Measurements from ENCODE around the gene ZNF324. TPM values are rescaled to one million over a fixed set of nuclear protein-coding genes. Genes with fewer than 3 reads are reported as not detected.
A peak's percentile ranks its signal among the peaks of the same experiment; 100 is the strongest.
"Not testable (repeated sequence)": the region's sequence is repeated elsewhere in the genome, so short reads cannot be mapped to it uniquely, and the experiment has no call there.

The ZNF324 gene
- total RNA-seq (2014; rRNA removed; shearing (Covaris generic)), result 10.3 and 15.7 TPM in 2 replicates

GRCh38 chr19:58466760-58467589, at the start of gene ZNF324:
Gene ZNF324, plus strand, starts transcription at chr19:58467080. Its CDS starts 2,106 bp downstream, at chr19:58469186.
- peak; percentile 96 for DNase-seq (ENCODE audit: low read depth)

DNA sequence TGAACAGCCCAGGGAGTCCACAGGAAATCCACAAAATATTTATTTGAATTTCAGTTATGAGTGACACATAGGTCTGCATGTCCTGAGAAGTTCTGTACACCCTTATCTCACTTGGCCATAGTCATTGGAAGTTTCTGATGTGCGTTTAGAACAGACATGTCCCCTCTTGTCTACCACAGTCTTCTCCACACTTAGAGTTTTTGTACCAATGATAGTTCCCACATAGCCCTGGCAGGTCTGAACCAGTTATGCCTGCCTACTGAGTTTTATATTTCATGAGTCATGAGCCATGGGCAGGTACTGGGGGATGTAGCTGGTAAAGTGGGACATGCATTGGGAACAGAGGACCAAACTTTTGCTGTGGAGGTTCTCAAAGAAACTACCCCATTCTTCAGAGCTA, 38.3 kb upstream of the ZNF324 start:
- no peak for DNase-seq (ENCODE audit: low read depth)

- DNase-seq (ENCODE audit: low read depth), result no peak
Observed at GRCh38 chr19:58429745-58430144, 37.1 kb upstream of the ZNF324 start.

GRCh38 chr19:58434217-58434616, 32.7 kb upstream of the ZNF324 start:
- DNase-seq (ENCODE audit: low read depth), result peak; percentile 18

DNA sequence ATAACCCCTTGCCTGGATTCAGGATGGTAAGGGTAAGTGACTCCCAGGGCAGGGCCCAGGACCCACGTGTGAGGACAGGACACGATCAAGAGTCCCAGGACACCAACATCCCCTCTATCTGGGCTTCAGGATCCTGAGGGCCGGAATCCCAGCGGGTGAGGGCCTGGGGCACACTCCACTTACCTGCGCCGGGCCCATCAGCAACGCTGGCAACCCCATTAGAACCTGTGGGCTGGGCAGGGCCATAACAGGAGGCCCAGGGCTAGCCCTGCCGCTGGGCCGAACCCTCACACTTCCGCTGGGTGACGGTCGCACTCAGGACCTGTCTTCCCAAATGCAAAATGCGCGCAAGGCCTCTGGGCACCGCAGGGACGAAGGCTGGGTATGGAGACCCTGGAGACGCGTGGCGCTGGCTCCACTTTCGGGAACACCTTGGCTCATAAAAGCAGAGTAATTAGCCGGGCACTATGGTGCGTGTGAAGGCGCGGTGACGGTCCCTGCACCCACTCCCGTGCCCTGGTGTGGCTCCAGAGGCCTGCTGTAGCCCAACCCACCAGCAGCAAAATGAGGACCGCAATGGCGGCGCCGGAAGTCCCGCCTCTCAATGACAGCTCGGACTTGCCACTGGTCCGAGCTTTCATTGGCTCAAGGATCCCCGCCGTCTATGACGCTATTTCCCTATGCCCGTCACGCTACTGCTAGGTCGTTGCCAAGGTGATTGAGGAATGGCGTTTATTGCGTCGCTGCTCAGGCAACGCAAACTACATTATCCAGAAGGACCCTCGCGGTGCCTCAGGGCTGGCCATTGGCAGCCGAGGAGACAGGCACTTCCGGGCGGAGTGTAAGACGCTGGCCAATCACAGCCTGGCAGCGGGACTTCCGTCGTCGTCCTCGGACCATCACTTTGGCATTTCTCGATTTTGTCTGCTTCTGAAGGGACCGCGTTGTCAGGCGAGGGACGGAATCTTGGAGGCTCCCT, 27.0 kb upstream of the ZNF324 start, which contains the start of gene ZNF132:
TSS of gene ZNF132 (minus strand) at position 578 of the 979 bp plus-strand sequence. CDS start at position 246, 332 bp downstream.
- peak; percentile 100 for DNase-seq (ENCODE audit: low read depth)

DNA sequence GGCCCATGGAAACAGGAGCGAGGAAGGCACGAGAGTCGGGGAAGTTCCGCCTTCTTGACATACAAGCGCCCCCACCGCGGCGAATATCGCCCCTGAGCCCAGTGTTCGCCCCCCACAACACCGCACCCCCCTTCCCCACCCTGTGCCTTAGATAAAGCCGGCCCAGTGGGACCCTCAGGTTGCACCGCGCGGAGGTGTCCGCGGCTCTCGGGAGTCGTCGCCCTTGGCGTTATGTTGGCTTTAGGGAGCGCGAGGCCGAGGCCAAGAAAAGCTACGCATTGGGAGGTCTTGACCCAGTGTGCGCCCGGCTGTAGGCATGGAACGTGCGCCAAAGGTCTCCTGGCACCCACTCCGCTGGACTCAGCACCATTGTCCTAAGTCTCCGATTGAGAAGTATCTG, 26.3 kb upstream of the ZNF324 start:
- no peak for DNase-seq (ENCODE audit: low read depth)

DNA sequence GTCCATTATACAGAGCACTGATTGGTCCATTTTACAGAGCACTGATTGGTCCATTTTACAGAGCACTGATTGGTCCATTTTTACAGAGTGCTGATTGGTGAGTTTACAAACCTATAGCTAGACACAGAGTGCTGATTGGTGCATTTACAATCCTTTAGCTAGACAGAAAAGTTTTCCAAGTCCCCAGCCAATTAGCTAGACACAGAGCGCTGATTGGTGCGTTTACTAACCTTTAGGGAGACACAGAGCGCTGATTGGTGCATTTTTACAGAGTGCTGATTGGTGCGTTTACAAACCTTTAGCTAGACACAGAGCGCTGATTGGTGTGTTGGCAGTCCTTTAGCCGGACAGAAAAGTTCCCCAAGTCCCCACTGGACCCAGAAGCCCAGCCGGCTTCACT, 23.9 kb upstream of the ZNF324 start:
- not testable (repeated sequence) for DNase-seq (ENCODE audit: low read depth)

DNA sequence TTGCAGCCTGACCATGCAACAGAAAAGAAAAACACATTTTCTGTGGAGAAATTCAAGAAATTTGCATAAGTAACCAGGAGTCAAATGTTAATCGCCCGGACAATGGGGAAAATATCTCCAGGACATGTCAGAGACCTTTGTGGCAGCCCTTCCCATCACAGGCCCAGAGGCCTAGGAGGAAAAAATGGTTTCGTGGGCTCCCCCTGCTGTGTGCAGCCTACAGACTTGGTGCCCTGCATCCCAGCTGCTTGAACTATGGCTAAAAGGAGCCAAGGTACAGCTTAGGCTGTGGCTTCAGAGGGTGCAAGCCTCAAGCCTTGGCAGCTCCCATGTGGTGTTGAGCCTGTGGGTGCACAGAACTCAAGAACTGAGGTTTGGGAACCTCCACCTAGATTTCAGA, 18.0 kb upstream of the ZNF324 start:
- not testable (repeated sequence) for DNase-seq (ENCODE audit: low read depth)

GRCh38 chr19:58449980-58450379, 16.9 kb upstream of the ZNF324 start:
- not testable (repeated sequence) for DNase-seq (ENCODE audit: low read depth)

DNA sequence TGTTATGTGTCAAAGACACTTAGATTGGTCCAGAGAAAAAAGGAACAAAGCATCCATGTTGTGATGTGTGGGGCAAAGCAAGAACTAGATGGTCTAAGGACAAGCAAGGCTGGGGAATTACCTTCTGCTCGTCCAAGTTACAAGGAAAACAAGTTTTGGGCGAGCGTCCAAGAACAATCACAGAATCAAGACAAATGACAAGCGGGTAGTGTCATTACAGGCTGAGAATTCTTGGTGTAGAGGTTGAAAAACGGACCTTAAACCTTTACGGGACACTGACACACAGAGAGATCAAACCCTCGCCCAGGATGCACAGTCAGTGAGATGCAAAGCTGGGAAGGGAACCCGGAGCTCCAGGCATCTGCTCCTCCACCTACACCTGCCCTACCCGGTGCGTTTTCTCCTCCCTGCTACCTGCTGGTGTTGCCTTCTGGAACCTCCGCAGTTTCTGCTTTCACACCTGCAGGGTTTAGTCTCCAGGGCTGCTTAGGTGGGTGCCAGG, 16.0 kb upstream of the ZNF324 start:
- peak; percentile 44 for DNase-seq (ENCODE audit: low read depth)

DNA sequence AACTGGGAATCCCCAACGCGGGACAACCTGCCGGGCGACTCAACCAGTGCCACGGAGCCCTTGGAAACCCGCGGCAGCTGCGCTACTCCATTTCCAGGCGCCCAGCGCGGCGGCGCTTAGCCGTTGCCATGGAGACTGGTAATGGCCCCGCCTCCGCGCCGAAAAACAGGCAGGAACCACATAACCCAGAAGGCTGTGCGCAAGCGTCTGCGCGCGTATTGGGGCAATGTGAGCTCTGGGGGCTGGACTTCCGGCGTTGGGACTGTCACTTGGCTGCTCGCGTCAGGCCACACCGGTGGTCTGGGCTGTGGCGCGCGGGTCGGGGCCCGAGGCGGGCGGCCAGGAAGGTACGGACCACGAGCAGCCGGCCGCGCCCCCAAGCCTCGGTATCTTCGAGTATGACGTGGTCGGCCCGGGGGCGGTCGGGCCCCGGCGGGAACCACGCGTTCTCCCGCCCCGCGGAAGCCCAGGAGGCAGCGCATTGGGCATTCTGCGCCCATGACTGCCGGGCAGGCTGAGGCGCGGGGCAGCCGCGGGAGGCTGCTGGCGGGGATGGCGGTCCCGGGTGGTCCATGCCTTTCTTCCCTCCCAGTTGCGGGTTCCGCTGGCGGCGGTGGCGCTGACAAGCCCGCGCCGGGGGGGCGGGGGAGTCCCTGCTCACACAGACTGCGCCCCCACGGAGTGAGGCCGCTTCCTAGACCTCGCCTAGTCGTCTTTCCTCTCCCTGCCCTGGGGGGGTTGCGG, 15.3 kb upstream of the ZNF324 start, which contains the start of gene ZNF324B:
TSS of gene ZNF324B (plus strand) at position 265 of the 744 bp plus-strand sequence. CDS start 2,080 bp downstream, outside the sequence.
- peak; percentile 96 for DNase-seq (ENCODE audit: low read depth)

DNA sequence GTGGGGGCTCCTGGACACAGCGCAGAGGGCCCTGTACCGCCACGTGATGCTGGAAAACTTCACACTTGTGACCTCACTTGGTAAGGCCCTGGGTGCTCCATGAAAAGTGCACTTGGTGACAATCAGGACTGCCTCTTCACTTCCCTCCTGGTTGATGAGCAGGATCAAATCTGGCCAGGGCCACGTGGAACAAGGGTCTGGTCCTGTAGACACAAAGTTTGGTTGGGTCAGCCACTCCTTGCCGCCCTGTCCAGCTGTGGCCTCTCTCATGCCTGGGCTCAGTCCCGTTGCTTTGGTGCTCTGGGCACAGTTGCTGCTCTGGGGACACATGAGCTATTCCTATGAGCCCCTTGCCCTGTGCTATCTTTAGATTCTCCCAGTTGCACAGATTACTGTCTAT, 13.1 kb upstream of the ZNF324 start:
- no peak for DNase-seq (ENCODE audit: low read depth)

- no peak for DNase-seq (ENCODE audit: low read depth)
Observed at GRCh38 chr19:58455306-58455705, 11.6 kb upstream of the ZNF324 start.

DNA sequence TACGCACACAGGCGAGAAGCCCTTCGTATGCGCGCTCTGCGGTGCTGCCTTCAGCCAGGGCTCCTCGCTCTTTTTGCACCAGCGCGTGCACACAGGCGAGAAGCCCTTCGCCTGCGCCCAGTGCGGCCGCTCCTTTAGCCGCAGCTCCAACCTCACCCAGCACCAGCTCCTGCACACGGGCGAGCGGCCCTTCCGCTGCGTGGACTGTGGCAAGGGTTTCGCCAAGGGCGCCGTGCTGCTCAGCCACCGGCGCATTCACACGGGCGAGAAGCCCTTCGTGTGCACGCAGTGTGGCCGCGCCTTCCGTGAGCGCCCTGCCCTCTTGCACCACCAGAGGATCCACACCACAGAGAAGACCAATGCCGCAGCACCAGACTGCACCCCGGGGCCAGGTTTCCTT, 10.8 kb upstream of the ZNF324 start:
- no peak for DNase-seq (ENCODE audit: low read depth)

GRCh38 chr19:58460039-58460438, 6.8 kb upstream of the ZNF324 start:
- peak; percentile 28 for DNase-seq (ENCODE audit: low read depth)

DNA sequence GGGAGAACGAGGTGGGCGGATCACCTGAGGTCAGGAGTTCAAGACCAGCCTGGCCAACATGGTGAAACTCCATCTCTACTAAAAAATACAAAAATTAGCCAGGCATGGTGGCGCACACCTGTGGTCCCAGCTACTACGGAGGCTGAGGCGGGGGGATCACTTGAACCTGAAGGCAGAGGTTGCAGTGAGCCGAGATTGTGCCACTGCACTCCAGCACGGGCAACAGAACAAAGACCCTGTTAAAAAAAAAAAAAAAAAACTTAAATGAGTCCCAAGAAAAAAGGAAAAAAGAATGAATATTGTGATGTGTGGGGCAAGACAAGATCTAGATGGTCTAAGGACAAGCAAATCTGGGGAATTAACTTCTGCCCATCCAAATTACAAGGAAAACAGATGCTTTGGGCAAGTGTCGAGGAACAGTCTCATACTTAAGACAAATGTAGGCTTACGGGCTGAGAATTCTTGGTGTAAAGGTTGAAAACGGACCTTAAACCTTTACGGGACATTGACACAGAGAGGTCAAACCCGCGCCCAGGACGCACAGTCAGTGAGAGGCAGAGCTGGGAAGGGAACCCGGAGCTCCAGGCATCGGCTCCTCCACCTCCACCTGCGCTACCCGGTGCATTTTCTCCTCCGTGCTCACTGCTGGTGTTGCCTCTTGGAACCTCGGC, 656 bp upstream of the ZNF324 start:
- DNase-seq (ENCODE audit: low read depth), result no peak

DNA sequence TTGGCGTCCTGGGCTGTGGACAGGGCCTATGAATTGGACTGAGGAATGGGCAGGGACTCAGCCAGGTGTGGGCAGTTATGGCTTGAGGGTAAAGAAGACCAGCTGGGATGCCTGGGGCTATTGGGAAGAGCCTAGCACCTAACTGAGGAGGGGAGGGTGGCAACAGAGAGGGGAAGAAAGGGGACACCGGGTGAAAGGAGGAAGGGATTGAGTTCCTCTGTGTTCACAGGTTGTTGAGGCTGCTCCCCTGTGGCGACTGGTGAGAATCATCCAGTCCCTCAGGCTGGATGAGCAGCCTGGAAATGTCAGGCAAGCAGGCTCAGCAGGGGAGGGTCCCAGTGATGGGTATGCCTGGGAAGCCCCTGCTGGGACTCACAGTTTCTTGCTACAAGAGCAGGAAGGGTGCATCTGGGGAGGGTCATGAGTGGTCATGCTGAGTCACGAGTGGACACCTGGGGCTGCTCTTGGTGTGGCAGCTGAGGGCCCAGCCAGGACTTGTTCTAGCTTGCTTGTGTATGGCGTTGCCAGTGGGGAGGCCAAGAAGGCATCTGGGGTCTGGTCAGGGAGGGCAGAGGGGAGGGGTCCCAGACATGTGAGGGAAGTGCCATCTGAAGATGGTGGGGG, 1.4 kb downstream of the ZNF324 start:
- DNase-seq (ENCODE audit: low read depth), result no peak

GRCh38 chr19:58469241-58470013, 2.5 kb downstream of the ZNF324 start:
- DNase-seq (ENCODE audit: low read depth), result no peak

GRCh38 chr19:58470837-58471543, 4.1 kb downstream of the ZNF324 start:
- DNase-seq (ENCODE audit: low read depth), result not testable (repeated sequence)
